WTC11 (cell line): ENCODE measurements around the gene SPSB2. TPM values are rescaled to one million over a fixed set of nuclear protein-coding genes. Genes with fewer than 3 reads are reported as not detected.

ENCODE experiments used
- ATAC-seq: fragments of 200-7000 bp; cut with Tn5 transposase; 2 replicates; pipeline ENCODE4 v1.10.0; 2021; ENCODE audit warnings: mild to moderate bottlenecking, moderate library complexity
- CTCF ChIA-PET: fragments of 300-600 bp; sonication (Branson Sonifier 250); formaldehyde crosslinking; loops from one replicate; lab custom pipeline; 2021; ENCODE audit warnings: antibody characterized with exemption; lab: Charles Lee
- POLR2A ChIA-PET: fragments of 350-600 bp; sonication (Branson Sonifier 250); formaldehyde crosslinking; loops from one replicate; lab custom pipeline; 2021; ENCODE audit warnings: antibody characterized with exemption; lab: Charles Lee
- DNase-seq: peaks from one replicate; pipeline ENCODE4 v3.0.0; 2021; ENCODE audit warnings: low spot score
- H3K27ac Mint-ChIP-seq: 2 replicates; pipeline ENCODE4 v1.8.0; 2021; ENCODE audit warnings: mixed read lengths
- H3K27me3 Mint-ChIP-seq: 2 replicates; pipeline ENCODE4 v1.8.0; 2021; ENCODE audit warnings: low read depth, mild to moderate bottlenecking, moderate library complexity, mixed read lengths
- H3K36me3 Mint-ChIP-seq: 2 replicates; pipeline ENCODE4 v1.8.0; 2021; ENCODE audit warnings: mixed read lengths
- H3K4me1 Mint-ChIP-seq: 2 replicates; pipeline ENCODE4 v1.8.0; 2022; ENCODE audit warnings: mixed read lengths
- H3K4me3 Mint-ChIP-seq: 2 replicates; pipeline ENCODE4 v1.8.0; 2021; ENCODE audit warnings: mild to moderate bottlenecking, moderate library complexity, mixed read lengths
- H3K9me3 Mint-ChIP-seq: 2 replicates; pipeline ENCODE4 v1.8.0; 2021; ENCODE audit warnings: mixed read lengths
- ATF1 ChIP-seq: sonication (generic); formaldehyde crosslinking; IDR thresholded peaks from 2 replicates; pipeline ENCODE4 v1.8.1; 2023; ENCODE audit warnings: mild to moderate bottlenecking, moderate library complexity, missing genetic modification reagents
- CREM ChIP-seq: sonication (generic); formaldehyde crosslinking; IDR thresholded peaks from 2 replicates; pipeline ENCODE4 v1.8.1; 2022; ENCODE audit warnings: mild to moderate bottlenecking, missing genetic modification reagents, moderate library complexity
- EMX1 ChIP-seq: fragments of 250-450 bp; sonication (Bioruptor Pico); IDR thresholded peaks from 2 replicates; pipeline ENCODE4 v1.8.0; 2021; ENCODE audit warnings: mild to moderate bottlenecking
- ERG ChIP-seq: fragments of 250-450 bp; sonication (Bioruptor Pico); IDR thresholded peaks from 2 replicates; pipeline ENCODE4 v1.8.0; 2021; ENCODE audit warnings: mild to moderate bottlenecking
- GTF2I ChIP-seq: fragments of 250-450 bp; sonication (Bioruptor Pico); conservative IDR thresholded peaks from 2 replicates; pipeline ENCODE4 v1.4.0; 2021; ENCODE audit warnings: mild to moderate bottlenecking
- HMGA2 ChIP-seq: fragments of 250-450 bp; sonication (Bioruptor Pico); IDR thresholded peaks from 2 replicates; pipeline ENCODE4 v1.4.0; 2021; ENCODE audit warnings: mild to moderate bottlenecking, moderate library complexity
- JUN ChIP-seq: sonication (generic); formaldehyde crosslinking; IDR thresholded peaks from 2 replicates; pipeline ENCODE4 v1.8.0; 2023; ENCODE audit warnings: mild to moderate bottlenecking, missing genetic modification reagents
- KAT7 ChIP-seq: sonication (generic); formaldehyde crosslinking; IDR thresholded peaks from 2 replicates; pipeline ENCODE4 v1.8.1; 2023; ENCODE audit warnings: missing genetic modification reagents, mild to moderate bottlenecking, borderline replicate concordance
- NFATC4 ChIP-seq: fragments of 250-450 bp; sonication (Bioruptor Pico); IDR thresholded peaks from 2 replicates; pipeline ENCODE4 v1.9.0; 2021; ENCODE audit warnings: mild to moderate bottlenecking
- STAT6 ChIP-seq: sonication (generic); formaldehyde crosslinking; conservative IDR thresholded peaks from 2 replicates; pipeline ENCODE4 v1.8.1; 2023; ENCODE audit warnings: mild to moderate bottlenecking, low read depth, missing genetic modification reagents, moderate library complexity
- ZBTB21 ChIP-seq: sonication (generic); formaldehyde crosslinking; IDR thresholded peaks from 2 replicates; pipeline ENCODE4 v1.8.1; 2023; ENCODE audit warnings: mild to moderate bottlenecking, missing genetic modification reagents, borderline replicate concordance
- ZMAT4 ChIP-seq: fragments of 250-450 bp; sonication (Bioruptor Pico); IDR thresholded peaks from 2 replicates; pipeline ENCODE4 v1.9.0; 2021; ENCODE audit warnings: mild to moderate bottlenecking
- ZNF232 ChIP-seq: sonication (generic); formaldehyde crosslinking; IDR thresholded peaks from 2 replicates; pipeline ENCODE4 v1.8.0; 2022; ENCODE audit warnings: mild to moderate bottlenecking, missing genetic modification reagents
- ZNF396 ChIP-seq: fragments of 250-450 bp; sonication (Bioruptor Pico); IDR thresholded peaks from 2 replicates; pipeline ENCODE4 v1.8.0; 2021; ENCODE audit warnings: mild to moderate bottlenecking, moderate library complexity, borderline replicate concordance
- ZNF416 ChIP-seq: fragments of 250-450 bp; sonication (Bioruptor Pico); IDR thresholded peaks from 2 replicates; pipeline ENCODE4 v1.9.0; 2021; ENCODE audit warnings: mild to moderate bottlenecking, inconsistent platforms
- ZNF425 ChIP-seq: fragments of 250-450 bp; sonication (Bioruptor Pico); conservative IDR thresholded peaks from 2 replicates; pipeline ENCODE4 v1.9.0; 2021; ENCODE audit warnings: mild to moderate bottlenecking
- total RNA-seq: library from RNA; stranded (reverse); gene quantifications from 3 replicates; pipeline ENCODE4 v1.2.3, GENCODE V29; 2021
- TF ChIP-seq, protein P1 (sequence below): sonication (generic); formaldehyde crosslinking; IDR thresholded peaks from 2 replicates; pipeline ENCODE4 v1.8.0; 2022; ENCODE audit warnings: mild to moderate bottlenecking, missing genetic modification reagents
- TF ChIP-seq, protein P2 (sequence below): sonication (generic); formaldehyde crosslinking; IDR thresholded peaks from 2 replicates; pipeline ENCODE4 v1.8.0; 2023; ENCODE audit warnings: missing genetic modification reagents, mild to moderate bottlenecking, borderline replicate concordance
- TF ChIP-seq, protein P3 (sequence below): fragments of 250-450 bp; sonication (Bioruptor Pico); IDR thresholded peaks from 2 replicates; pipeline ENCODE4 v1.9.0; 2021; ENCODE audit warnings: moderate library complexity, mild to moderate bottlenecking, inconsistent platforms, borderline replicate concordance
- TF ChIP-seq, protein P4 (sequence below): sonication (generic); formaldehyde crosslinking; IDR thresholded peaks from 2 replicates; pipeline ENCODE4 v1.8.1; 2022; ENCODE audit warnings: low read depth, missing genetic modification reagents, borderline replicate concordance

The SPSB2 gene
- total RNA-seq, 1 experiment from 2014 or later = 25.5 TPM

DNA sequence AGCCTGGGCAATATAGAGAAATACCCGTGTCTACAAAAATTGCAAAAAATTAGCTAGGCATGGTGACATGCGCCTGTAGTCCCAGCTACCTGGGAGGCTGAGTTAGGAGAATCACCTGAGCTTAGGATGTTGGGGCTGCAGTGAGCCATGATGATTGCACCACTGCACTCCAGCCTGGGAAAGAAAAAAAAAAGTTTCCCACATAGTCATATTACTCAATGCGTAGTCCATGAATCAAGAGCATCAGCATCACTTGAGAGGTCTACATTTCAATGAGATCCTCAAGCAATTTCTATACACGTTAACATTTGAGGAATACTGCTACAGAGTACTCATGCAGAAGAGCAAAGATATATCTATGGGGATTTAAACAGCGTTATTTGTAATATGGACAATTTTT lies 26.3 kb upstream of the SPSB2 start:
- Mint-ChIP-seq H3K4me1 (peaks cover 12% of the 10 kb centered on the region), H3K4me3 (no peak overlapping the region), H3K36me3 (no peaks in the 10 kb centered on the region), H3K27me3 (peaks cover 4% of the 10 kb centered on the region), H3K27ac (no peak overlapping the region), H3K9me3 (no peaks in the 10 kb centered on the region)
- no peak for DNase-seq
- ATAC-seq = no peak
- CTCF ChIA-PET = interaction anchor here (0.9 to 1.5 kb wide), 3 partner anchors 8 to 38 kb away, joined by 4 to 5 read pairs (median 4); no protein-coding TSS in a partner anchor
- TF ChIP-seq JUN (CRISPR knock-in tag) (no peak), ZNF425 (CRISPR knock-in tag) (no peak), ZNF416 (CRISPR knock-in tag) (no peak), ATF1 (CRISPR knock-in tag) (no peak), EMX1 (no peak), HMGA2 (CRISPR knock-in tag) (no peak), ZNF232 (no peak), KAT7 (CRISPR knock-in tag) (no peak), CREM (CRISPR knock-in tag) (no peak), NFATC4 (CRISPR knock-in tag) (no peak), GTF2I (no peak), STAT6 (no peak), ZMAT4 (no peak), ERG (CRISPR knock-in tag) (no peak), ZNF396 (CRISPR knock-in tag) (no peak), ZBTB21 (CRISPR knock-in tag) (no peak)
- TF ChIP-seq, protein P1, sequence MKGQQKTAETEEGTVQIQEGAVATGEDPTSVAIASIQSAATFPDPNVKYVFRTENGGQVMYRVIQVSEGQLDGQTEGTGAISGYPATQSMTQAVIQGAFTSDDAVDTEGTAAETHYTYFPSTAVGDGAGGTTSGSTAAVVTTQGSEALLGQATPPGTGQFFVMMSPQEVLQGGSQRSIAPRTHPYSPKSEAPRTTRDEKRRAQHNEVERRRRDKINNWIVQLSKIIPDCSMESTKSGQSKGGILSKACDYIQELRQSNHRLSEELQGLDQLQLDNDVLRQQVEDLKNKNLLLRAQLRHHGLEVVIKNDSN (CRISPR knock-in tag) = no peak
- TF ChIP-seq, protein P2, sequence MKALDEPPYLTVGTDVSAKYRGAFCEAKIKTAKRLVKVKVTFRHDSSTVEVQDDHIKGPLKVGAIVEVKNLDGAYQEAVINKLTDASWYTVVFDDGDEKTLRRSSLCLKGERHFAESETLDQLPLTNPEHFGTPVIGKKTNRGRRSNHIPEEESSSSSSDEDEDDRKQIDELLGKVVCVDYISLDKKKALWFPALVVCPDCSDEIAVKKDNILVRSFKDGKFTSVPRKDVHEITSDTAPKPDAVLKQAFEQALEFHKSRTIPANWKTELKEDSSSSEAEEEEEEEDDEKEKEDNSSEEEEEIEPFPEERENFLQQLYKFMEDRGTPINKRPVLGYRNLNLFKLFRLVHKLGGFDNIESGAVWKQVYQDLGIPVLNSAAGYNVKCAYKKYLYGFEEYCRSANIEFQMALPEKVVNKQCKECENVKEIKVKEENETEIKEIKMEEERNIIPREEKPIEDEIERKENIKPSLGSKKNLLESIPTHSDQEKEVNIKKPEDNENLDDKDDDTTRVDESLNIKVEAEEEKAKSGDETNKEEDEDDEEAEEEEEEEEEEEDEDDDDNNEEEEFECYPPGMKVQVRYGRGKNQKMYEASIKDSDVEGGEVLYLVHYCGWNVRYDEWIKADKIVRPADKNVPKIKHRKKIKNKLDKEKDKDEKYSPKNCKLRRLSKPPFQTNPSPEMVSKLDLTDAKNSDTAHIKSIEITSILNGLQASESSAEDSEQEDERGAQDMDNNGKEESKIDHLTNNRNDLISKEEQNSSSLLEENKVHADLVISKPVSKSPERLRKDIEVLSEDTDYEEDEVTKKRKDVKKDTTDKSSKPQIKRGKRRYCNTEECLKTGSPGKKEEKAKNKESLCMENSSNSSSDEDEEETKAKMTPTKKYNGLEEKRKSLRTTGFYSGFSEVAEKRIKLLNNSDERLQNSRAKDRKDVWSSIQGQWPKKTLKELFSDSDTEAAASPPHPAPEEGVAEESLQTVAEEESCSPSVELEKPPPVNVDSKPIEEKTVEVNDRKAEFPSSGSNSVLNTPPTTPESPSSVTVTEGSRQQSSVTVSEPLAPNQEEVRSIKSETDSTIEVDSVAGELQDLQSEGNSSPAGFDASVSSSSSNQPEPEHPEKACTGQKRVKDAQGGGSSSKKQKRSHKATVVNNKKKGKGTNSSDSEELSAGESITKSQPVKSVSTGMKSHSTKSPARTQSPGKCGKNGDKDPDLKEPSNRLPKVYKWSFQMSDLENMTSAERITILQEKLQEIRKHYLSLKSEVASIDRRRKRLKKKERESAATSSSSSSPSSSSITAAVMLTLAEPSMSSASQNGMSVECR (CRISPR knock-in tag) = no peak
- TF ChIP-seq, protein P3, sequence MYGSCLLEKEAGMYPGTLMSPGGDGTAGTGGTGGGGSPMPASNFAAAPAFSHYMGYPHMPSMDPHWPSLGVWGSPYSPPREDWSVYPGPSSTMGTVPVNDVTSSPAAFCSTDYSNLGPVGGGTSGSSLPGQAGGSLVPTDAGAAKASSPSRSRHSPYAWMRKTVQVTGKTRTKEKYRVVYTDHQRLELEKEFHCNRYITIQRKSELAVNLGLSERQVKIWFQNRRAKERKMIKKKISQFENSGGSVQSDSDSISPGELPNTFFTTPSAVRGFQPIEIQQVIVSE = no peak
- TF ChIP-seq, protein P4, sequence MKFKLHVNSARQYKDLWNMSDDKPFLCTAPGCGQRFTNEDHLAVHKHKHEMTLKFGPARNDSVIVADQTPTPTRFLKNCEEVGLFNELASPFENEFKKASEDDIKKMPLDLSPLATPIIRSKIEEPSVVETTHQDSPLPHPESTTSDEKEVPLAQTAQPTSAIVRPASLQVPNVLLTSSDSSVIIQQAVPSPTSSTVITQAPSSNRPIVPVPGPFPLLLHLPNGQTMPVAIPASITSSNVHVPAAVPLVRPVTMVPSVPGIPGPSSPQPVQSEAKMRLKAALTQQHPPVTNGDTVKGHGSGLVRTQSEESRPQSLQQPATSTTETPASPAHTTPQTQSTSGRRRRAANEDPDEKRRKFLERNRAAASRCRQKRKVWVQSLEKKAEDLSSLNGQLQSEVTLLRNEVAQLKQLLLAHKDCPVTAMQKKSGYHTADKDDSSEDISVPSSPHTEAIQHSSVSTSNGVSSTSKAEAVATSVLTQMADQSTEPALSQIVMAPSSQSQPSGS (CRISPR knock-in tag) = no peak
- POLR2A ChIA-PET = no interaction called here
